A673 (cell line): ENCODE measurements around the gene PRR20G. TPM values are rescaled to one million over a fixed set of nuclear protein-coding genes. Genes with fewer than 3 reads are reported as not detected.

Source experiments
- BruUV-seq: library from RNA; stranded (reverse); fragments of 400-500 nt; replicated peaks from 2 replicates; lab custom pipeline; 2021; lab: Mats Ljungman, UMichigan
- CTCF ChIA-PET: fragments of 300-600 bp; sonication (Branson Sonifier 250); formaldehyde crosslinking; loops from one replicate; lab custom pipeline; 2022; ENCODE audit warnings: antibody characterized with exemption; lab: Charles Lee
- POLR2A ChIA-PET: fragments of 300-600 bp; sonication (Branson Sonifier 250); formaldehyde crosslinking; loops from one replicate; lab custom pipeline; 2022; ENCODE audit warnings: antibody characterized with exemption; ENCODE audit not compliant: low non-redundant PET; lab: Charles Lee
- DNase-seq: peaks from one replicate; pipeline ENCODE4 v3.0.0-alpha.2; 2015; ENCODE audit warnings: low spot score
- H3K27ac ChIP-seq: fragments of 200-600 bp; sonication (generic); 2 replicates; pipeline ENCODE4 v1.5.1; 2016; ENCODE audit warnings: mixed run types, low read depth, mild to moderate bottlenecking, mixed read lengths, antibody characterized with exemption, low read length; ENCODE audit not compliant: poor library complexity, severe bottlenecking
- H3K27me3 ChIP-seq: fragments of 200-600 bp; sonication (generic); replicated peaks from 2 replicates; pipeline ENCODE4 v1.6.1; 2017; ENCODE audit warnings: mixed run types, low read depth, mild to moderate bottlenecking, mixed read lengths, antibody characterized with exemption, low read length; ENCODE audit not compliant: insufficient read depth, poor library complexity
- H3K36me3 ChIP-seq: fragments of 200-600 bp; sonication (generic); 2 replicates; pipeline ENCODE4 v1.6.1; 2016; ENCODE audit warnings: mixed run types, mild to moderate bottlenecking, mixed read lengths, antibody characterized with exemption, low read length; ENCODE audit not compliant: insufficient read depth, poor library complexity, severe bottlenecking
- H3K4me1 ChIP-seq: fragments of 200-600 bp; sonication (generic); 2 replicates; pipeline ENCODE4 v1.6.1; 2017; ENCODE audit warnings: mixed run types, mild to moderate bottlenecking, mixed read lengths, antibody characterized with exemption, low read length; ENCODE audit not compliant: insufficient read depth, poor library complexity, severe bottlenecking
- H3K4me3 ChIP-seq: fragments of 200-600 bp; sonication (generic); 2 replicates; pipeline ENCODE4 v1.5.1; 2016; ENCODE audit warnings: low read depth, mixed run types, mild to moderate bottlenecking, mixed read lengths, low read length; ENCODE audit not compliant: poor library complexity, severe bottlenecking
- H3K9me3 ChIP-seq: fragments of 200-600 bp; sonication (generic); 2 replicates; pipeline ENCODE4 v1.6.1; 2016; ENCODE audit warnings: mixed run types, low read depth, mild to moderate bottlenecking, mixed read lengths, antibody characterized with exemption, low read length; ENCODE audit not compliant: poor library complexity, severe bottlenecking
- EZH2 ChIP-seq: fragments of 200-600 bp; sonication (generic); IDR thresholded peaks from 2 replicates; pipeline ENCODE4 v1.6.1; 2017; ENCODE audit warnings: borderline replicate concordance, low read depth, mild to moderate bottlenecking, mixed read lengths, antibody characterized with exemption, low read length; ENCODE audit not compliant: poor library complexity, severe bottlenecking
- intact Hi-C: fragments of 100-400 bp; cut with micrococcal nuclease; formaldehyde crosslinking; loops from one replicate; pipeline ENCODE4 v1.10.0; 2022; ENCODE audit not compliant: unreplicated experiment
- total RNA-seq: library from RNA; stranded (reverse); gene quantifications from 2 replicates; pipeline ENCODE4 v1.2.3, GENCODE V29; 2021
- TF ChIP-seq, protein P1 (sequence below): fragments of 300-800, 200-600 bp; sonication (generic); conservative IDR thresholded peaks from 2 replicates; pipeline ENCODE4 v1.5.1; 2017; ENCODE audit warnings: low read depth, mild to moderate bottlenecking, antibody characterized with exemption, low read length, moderate library complexity, mixed read lengths

PRR20G gene
- total RNA-seq, 1 experiment from 2014 or later, result not detected

DNA sequence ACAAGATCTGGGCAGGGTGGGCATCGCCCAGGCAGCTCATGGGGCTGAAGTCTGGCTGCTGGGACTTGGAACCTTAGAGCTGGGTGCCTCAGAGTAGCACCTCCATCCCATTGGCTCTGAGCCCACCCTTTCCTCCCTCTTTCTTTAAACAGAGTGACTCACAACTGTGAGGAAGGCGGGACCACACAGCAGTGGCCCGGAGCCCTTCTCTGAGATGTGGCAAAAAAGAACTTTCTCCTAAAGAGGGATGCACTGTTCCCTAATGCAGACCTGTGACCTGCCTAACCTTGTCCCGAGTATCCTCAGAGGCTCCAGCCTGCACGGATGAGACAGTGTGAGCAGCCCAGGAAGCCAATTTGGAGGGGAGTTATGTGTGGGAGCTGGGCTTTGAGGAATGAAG lies 23.6 kb downstream of the PRR20G start:
- peaks cover 7% of the 10 kb centered on the region for H3K9me3 ChIP-seq
- intact Hi-C loops, result no loop called here
- ChIA-PET POLR2A (no interaction called here), CTCF (no interaction called here)
- H3K27me3 ChIP-seq, result peaks cover 4% of the 10 kb centered on the region
- H3K4me1 ChIP-seq, result no peaks in the 10 kb centered on the region
- no TSS peak for BruUV-seq
- H3K4me3 ChIP-seq, result no peak overlapping the region
- peak; percentile 10 for DNase-seq
- H3K36me3 ChIP-seq, result no peaks in the 10 kb centered on the region
- no peak overlapping the region for H3K27ac ChIP-seq
- TF ChIP-seq, protein P1, sequence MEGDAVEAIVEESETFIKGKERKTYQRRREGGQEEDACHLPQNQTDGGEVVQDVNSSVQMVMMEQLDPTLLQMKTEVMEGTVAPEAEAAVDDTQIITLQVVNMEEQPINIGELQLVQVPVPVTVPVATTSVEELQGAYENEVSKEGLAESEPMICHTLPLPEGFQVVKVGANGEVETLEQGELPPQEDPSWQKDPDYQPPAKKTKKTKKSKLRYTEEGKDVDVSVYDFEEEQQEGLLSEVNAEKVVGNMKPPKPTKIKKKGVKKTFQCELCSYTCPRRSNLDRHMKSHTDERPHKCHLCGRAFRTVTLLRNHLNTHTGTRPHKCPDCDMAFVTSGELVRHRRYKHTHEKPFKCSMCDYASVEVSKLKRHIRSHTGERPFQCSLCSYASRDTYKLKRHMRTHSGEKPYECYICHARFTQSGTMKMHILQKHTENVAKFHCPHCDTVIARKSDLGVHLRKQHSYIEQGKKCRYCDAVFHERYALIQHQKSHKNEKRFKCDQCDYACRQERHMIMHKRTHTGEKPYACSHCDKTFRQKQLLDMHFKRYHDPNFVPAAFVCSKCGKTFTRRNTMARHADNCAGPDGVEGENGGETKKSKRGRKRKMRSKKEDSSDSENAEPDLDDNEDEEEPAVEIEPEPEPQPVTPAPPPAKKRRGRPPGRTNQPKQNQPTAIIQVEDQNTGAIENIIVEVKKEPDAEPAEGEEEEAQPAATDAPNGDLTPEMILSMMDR, result no peak
- no peak for TF ChIP-seq EZH2

GRCh38 chr3:127263586-127264231 lies 24.1 kb downstream of the PRR20G start:
- H3K4me1 ChIP-seq, result no peaks in the 10 kb centered on the region
- H3K36me3 ChIP-seq, result no peaks in the 10 kb centered on the region
- ChIA-PET CTCF (no interaction called here), POLR2A (no interaction called here)
- no peak for DNase-seq
- no peak overlapping the region for H3K27ac ChIP-seq
- intact Hi-C loops, result no loop called here
- H3K9me3 ChIP-seq, result peaks cover under 1% of the 10 kb centered on the region
- no peak overlapping the region for H3K4me3 ChIP-seq
- no TSS peak for BruUV-seq
- H3K27me3 ChIP-seq, result peaks cover 4% of the 10 kb centered on the region
- TF ChIP-seq EZH2, result no peak
- TF ChIP-seq, protein P1, result no peak

GRCh38 chr3:127263037-127263436 lies 24.8 kb downstream of the PRR20G start:
- no peak overlapping the region for H3K27ac ChIP-seq
- no peak for DNase-seq

More at GRCh38 chr3:127263037-127263436, 24.8 kb downstream of the PRR20G start:
- POLR2A ChIA-PET, result no interaction called here
- BruUV-seq, result no TSS peak
- Histone ChIP-seq H3K4me3 (no peak overlapping the region), H3K9me3 (no peaks in the 10 kb centered on the region), H3K27me3 (peaks cover 4% of the 10 kb centered on the region), H3K36me3 (no peaks in the 10 kb centered on the region), H3K4me1 (no peaks in the 10 kb centered on the region)
- TF ChIP-seq EZH2, result no peak
- TF ChIP-seq, protein P1, result no peak
- CTCF ChIA-PET, result no interaction called here
- intact Hi-C loops, result no loop called here
